CD4-positive, alpha-beta T cell treated with Interferon alpha-2 for 1 hour (primary cell): Measurements from ENCODE around the gene ESD.
"Not testable (repeated sequence)": the region's sequence is repeated elsewhere in the genome, so short reads cannot be mapped to it uniquely, and the experiment has no call there.

Experiments used
- DNase-seq, 2 donors: peaks; one replicate each; pipeline ENCODE4 v3.0.0-alpha.2; 2020 to 2022

Gene ESD

DNA sequence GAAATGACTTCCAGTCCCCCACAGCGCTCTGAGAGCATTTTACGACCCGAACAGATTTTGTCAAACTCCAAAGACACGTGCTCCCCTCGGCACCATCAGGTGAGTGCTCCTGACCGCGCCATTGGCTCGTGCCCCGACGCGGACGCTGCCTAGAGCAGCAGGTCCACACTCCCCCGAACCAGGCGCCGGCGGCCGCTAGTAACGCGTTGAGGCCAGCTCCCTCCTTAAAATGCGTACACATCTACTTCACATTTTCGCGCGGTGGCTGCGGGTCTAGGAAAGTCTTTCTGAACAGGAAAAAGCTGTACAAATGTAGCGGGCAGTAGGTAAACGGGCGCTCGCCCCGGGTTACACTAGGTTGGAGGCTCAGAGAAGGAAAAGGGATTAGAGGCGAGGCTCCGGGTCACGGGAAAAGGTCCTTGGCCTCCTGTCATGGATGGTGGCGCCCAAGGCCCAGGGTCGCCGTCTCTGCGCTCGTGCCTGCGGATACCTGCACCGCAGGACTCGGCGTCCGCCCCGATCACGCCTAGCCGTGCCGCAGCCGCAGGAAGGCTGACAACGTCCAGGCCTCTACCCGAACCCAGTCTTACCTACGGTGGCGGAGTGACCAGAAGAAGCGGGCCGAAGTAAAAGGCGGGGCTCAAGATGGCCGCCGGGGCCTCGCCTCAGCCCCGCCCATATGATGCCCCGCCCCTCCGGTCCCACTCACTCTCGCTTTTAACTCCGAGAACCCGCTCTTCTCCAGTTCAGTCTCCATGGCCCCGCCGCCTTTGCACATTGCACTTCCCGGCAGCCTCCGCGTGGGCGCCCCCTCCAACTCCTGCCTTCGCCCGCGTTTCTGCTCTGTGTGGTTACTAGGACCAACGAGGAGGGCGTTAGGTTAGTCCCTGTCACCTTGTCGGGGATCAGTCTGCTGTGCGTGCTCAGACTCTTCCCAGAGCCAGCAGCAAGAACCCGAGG is at the start of gene ESD:
ESD (minus strand) TSS at position 647 of the 960 bp plus-strand sequence. CDS start 5,748 bp downstream, outside the sequence.
- DNase-seq: peak; percentile 87 to 90

DNA sequence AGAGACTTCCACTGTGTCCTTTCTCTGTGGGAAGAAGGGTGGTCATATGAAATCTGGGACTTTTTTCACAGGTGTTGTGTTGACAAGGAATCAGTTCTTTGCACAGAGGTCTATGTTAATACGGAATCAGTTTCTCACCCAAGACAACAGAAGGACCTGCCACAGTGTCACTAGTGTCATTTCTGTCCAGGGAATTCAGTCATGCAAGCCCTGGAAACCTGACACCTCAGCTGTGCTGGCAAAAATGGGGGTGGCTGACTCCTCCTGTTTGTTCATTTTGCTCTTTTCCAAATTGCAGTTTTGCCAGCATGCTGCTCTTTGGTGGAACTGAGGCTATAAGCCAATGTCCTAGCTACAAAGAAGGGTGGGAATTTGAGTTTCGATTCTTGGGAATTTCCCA is 49.8 kb upstream of the ESD start:
- DNase-seq: no peak

DNA sequence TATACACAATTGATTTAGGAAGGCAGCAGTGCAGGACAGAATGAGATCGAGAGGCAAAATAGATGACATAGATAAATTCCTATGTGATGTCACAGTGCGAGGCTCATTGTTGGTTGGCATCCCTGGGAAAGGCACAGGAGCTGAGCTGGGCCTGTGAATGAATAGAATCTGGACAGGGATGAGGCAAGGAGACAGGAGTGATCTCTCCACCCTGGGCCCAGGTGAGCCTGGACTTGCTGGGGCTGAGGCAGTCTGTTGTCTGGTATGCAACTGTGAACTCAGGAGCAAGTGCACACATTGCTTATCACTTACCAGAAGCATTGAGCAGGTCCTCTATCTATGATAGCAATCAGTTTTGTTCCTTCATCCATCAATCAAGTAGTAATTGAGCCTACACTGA is 48.2 kb upstream of the ESD start:
- no peak for DNase-seq

GRCh38 chr13:46844431-46844830 is 47.5 kb upstream of the ESD start:
- no peak for DNase-seq

GRCh38 chr13:46839399-46839798 is 42.4 kb upstream of the ESD start:
- no peak for DNase-seq

GRCh38 chr13:46834657-46835056 is 37.7 kb upstream of the ESD start:
- no peak for DNase-seq

- DNase-seq: peak; percentile 28 to 51
These were observed 34.7 kb upstream of the ESD start for GRCh38 chr13:46831588-46832194.

- DNase-seq: no peak
These were observed 33.5 kb upstream of the ESD start for GRCh38 chr13:46830405-46831005.

- no peak for DNase-seq
These were observed 25.6 kb upstream of the ESD start for GRCh38 chr13:46822551-46822950.

- no peak for DNase-seq
These were observed 21.0 kb upstream of the ESD start for GRCh38 chr13:46817838-46818476.

DNA sequence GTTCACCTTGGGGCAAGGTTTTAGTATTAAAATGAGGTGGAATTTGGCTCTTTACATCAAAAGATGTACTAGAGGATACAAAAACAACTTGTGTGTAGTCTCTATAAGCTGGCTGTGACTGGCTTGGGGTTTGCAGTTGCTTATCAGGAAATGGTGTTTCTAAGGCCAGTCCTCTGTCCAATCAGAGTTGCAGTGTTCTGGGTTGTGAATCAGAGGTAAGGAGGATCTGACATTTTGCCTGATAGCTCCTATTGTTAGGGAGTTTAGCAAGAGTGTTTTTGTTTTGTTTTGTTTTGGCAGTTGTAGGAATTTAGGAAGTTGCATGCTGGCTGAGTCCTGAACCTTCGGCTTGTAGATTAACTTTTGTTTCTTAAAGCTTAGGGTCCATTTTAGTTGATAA is 20.1 kb upstream of the ESD start:
- DNase-seq: no peak

DNA sequence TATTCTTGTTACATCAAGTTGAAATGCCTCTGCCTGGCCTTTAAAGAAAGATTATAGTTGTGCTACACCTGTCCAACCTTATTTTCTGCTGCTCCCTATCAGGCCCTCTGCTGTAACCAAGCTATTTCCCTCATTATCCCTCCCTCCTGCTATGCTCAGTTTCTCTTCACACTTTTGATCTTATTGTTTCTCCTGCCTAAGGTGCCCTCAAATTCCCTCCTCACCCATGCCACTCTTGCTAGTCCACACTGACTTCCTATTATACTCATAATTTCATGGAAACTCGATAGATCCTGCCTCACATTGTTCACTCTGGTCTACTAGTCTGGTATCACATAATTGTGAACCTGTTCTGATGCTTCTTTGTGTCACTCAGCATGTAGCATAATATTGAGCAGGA is 19.4 kb upstream of the ESD start:
- no peak for DNase-seq

DNA sequence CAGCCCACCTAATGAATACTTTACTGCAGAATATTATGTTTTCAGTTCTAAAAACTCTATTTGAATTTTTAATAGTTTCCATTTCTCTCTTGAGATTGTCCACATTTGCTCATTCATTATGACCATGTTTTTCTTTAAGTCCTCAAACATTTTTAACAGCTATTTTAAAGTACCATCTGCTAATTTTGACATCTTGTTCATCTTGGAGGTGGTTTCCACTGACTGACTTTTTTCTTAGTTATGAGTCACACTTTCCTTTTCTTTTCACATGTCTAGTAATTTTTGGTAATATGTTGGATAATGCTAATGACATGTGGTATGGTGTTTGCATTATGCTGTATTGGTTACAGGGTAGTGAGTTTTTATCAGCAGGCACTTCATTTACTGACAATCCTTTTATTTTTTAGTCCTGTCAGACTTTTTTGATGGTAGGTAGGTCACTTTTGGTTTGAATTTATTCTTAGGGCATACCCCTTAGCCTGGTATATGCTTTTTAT is 15.4 kb upstream of the ESD start:
- DNase-seq: no peak

- no peak for DNase-seq
These were observed 13.5 kb upstream of the ESD start for GRCh38 chr13:46810440-46810839.

DNA sequence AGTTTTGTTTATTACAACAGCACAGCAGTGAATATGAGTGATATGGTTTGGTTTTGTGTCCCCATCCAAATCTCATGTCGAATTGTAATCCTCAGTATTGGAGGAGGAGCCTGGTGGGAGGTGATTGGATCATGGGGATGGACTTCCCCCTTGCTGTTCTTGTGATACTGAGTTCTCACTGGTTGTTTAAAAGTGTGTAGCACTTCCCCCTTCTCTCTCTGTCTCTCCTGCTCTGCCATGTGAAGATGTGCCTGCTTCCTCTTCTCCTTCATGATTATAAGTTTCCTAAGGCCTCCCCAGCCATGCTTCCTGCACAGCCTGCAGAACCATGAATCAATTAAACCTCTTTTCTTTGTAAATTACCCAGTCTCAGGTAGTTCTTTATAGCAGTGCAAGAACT is 8.0 kb upstream of the ESD start:
- not testable (repeated sequence) for DNase-seq

- no peak for DNase-seq
These were observed 7.4 kb upstream of the ESD start for GRCh38 chr13:46804391-46804815.

DNA sequence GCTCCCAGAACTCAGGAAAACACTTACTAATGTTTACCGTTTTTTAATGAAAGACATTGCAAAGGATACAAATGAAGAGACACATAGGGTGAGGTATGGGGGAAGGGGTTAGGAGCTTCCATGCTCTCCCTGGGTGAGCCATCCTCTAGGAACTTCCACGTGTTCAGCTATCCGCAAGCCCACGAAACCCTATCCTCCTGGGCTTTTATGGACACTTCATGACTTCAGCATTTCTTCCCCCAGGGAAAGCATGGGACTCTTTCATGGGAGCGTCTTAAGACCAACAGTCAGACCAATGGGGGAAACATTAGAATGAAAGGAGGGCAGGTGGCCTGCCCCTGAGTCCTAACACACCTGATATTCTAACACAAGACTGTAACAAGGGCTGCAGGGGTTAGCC is 6.6 kb upstream of the ESD start:
- DNase-seq: no peak

GRCh38 chr13:46801858-46802257 is 4.9 kb upstream of the ESD start:
- DNase-seq: no peak

DNA sequence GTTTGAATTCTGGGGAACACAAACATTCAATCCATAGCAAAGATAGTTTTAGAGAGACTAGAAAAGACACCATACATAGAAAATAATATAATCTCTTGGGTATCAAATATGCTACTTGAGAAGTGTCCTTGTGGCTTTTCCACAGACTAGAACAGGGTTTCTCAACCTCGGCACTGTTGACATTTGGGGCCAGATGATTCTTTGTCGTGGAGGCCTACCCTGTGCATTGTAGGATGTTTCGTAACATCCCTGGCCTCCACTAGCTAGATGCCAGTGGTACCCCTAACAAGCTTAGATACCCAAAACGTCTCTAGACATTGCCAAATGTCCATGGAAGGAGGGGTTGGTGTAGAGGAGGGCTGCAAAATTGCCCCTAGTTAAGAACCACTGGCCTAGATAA is 2.2 kb upstream of the ESD start:
- no peak for DNase-seq

GRCh38 chr13:46797501-46798237 is 708 bp upstream of the ESD start:
- DNase-seq: no peak

- no peak for DNase-seq
These were observed 839 bp downstream of the ESD start for GRCh38 chr13:46796129-46796514.

- DNase-seq: no peak
These were observed 1.6 kb downstream of the ESD start for GRCh38 chr13:46795321-46795720.
